HL-60/S4 treated with retinoic acid at 250 ng/mL for 4 days and 3 days (cell line): ENCODE results near the gene TMEM116.

ENCODE experiments used
- in situ Hi-C: fragments of 300-500 bp; cut with MboI; formaldehyde crosslinking; loops from 2 replicates; pipeline ENCODE4 v1.7.0; 2022; ENCODE audit warnings: low sequenced_read_pairs

Gene TMEM116

DNA sequence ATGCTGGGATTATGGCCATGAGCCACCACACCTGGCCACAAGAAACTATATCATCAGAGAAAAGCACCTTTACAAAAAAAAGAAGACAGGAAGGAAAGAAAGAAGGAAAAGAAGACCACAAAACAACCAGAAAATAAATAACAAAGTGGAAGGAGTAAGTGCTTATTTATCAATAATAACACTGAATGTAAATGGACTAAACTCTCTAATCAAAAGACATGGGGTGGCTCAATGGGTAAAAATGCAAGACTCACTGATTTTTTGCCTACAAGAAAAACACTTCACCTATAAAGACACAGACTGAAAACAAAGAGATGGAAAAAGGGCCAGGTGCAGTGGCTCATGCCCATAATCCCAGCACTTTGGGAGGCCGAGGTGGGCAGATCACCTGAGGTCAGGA, 105.2 kb downstream of the TMEM116 start:
- in situ Hi-C loops: no loop called here

GRCh38 chr12:111905502-111905901, 107.5 kb downstream of the TMEM116 start:
- in situ Hi-C loops: no loop called here

DNA sequence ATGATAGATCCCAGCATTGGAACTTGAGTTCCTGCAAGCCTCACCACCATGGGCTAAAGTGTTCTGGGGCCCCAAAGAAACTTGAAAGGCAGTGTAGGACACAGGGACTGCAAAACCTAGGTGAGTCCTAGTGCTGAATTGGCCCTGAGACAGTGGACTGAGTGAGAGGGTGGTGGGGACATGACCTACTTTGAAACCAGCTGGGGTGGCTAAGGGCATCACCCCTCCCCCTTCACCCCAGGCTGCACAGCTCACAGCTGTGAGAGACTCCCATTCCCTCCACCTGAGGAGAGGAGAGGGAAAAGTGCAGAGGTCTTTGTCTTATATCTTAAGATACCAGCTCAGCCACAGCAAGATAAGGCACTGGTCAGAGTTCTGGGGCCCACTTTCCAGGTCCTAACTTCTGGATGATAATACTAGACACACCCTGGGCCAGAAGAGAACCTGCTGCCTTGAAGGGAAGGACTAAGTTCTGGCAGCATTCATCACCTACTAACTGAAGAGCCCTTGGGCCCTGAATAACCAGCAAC, 108.5 kb downstream of the TMEM116 start:
- in situ Hi-C loops: no loop called here

DNA sequence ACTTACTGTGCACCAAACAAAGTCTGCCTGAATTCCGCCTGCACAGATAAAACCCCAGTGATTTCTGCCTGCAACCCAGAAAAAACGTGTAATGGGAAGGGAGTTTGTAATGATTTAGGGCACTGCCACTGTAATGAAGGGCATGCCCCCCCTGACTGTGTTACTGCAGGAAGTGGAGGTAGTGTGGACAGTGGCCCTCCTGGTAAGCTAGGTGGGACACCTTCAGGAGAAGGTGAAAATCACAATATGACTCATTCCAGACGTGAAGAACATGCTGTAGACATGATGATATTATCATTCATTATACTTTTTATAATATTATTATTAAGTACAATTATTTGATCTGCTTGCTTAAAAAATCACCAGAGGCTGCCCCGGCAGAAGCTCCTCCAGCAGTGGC, 111.8 kb downstream of the TMEM116 start:
- in situ Hi-C loops: no loop called here

GRCh38 chr12:111894556-111894955, 118.4 kb downstream of the TMEM116 start:
- in situ Hi-C loops: no loop called here

GRCh38 chr12:111893287-111893686, 119.7 kb downstream of the TMEM116 start:
- in situ Hi-C loops: no loop called here

DNA sequence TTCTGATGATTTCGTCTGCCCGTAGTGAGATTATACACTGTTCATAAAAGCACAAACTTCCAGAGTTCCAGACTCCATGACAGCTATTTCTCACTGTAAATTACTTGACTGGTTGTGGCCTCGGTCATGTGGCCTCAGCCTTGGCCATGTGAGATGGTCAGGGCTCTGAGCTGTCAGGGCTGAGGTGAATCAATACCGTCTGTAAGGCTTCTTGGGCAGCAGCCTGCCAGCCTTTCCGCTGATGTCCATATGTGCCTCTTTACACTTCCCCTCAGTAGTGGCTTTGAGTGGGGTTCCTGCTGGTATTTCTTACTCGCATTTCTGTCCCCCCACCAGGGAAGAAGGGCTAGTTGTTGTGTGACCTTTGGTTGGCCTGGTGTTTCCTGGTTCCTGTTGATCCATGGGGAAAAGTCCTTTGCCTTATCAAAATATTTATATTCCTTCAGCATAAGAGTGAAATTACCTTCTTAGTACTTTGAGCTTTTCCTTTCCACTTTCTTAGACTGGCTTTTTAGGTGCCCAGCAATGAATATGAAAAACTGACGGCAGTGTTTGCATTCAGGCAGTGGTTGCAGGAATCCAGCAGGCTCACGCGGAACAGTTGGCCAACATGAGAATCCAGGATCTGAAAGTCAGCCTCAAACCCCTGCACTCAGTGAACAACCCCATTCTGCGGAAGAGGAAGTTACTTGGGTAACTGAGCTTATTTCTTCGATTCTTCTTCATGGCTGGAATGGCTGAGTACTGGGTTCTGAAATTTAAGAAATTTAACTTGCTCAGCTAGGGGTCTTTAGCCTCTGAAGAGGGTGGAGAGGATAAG, 124.8 kb downstream of the TMEM116 start:
- in situ Hi-C loops: no loop called here

DNA sequence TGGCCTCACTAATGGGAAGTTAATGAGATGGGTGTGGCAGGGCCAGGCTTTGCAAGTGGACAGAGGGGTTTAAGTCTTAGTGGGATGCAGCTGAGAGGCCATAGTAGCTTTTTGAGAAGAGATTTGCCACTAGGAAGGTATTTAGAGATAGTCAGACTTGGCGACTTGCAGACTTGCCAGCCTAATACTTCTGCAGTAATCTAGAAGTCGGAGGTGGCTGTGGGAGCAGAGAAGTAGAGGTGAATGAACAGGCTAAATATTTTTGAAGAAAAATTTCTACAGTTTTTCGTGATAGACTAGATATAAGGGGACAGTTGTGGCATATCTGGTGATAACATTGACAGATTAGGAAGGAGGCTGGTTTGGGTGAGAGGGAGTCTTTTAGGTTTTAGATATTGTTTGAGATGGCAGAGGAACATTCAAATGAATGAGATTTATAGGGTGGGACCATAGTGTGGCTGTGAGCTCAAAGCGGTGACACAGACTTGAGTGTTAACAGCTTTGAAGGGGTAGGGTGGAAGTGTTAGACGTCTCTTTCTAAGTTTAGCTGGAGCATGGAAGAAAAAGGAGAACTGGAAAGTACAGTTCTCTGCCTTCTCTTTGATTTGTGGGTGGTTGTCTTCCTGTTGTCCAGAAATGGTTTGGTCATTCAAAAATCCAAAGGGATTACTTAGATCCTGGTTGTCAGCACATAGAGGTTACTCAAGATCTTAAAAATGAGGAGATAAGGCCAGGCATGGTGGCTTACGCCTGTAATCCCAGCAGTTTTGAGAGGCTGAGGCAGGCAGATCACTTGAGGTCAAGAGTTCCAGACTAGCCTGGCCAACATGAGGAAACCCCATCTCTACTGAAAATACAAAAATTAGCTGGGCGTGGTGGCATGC, 126.1 kb downstream of the TMEM116 start:
- in situ Hi-C loops: no loop called here

DNA sequence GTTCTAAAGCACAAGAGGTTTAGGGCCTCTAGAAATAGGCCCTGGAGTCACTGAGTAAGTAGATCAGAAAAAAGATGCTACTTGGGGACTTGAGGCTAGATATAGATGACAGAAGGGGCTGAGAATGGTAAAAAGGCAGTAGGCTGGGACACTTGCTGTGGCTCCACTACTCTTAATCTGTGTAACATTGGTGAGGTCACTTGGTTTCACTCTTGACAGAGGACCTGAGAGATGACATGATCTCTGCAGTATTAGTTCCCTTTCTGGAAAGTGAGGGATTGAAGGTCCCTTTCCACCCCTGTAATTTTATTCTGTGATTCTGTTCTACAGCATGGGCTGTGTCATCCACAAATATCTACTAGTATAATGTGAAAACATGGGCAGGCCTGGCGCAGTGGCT, 131.2 kb downstream of the TMEM116 start:
- in situ Hi-C loops: no loop called here
